ENCODE results near the gene FICD. TPM values are rescaled to one million over a fixed set of nuclear protein-coding genes. Genes with fewer than 3 reads are reported as not detected.

Gene FICD
- total and polyA plus RNA-seq, 4 donors, result 0.63 to 14.5 (median 5.1) TPM

- Histone ChIP-seq H3K9me3 (ENCODE audit: control insufficient read depth, low read length) (no peaks in the 10 kb centered on the region), H3K4me3 (ENCODE audit: low read length in 2 of 2) (no peak overlapping the region), H3K27me3 (ENCODE audit: control insufficient read depth in 1 of 2, insufficient read depth in 2 of 2, low read length in 1 of 2) (no peaks in the 10 kb centered on the region), H3K36me3 (ENCODE audit: control insufficient read depth in 1 of 2, insufficient read depth in 2 of 2, low read length in 1 of 2) (peaks cover 0 to 15% of the 10 kb centered on the region in 2 donors), H3K27ac (ENCODE audit: low read depth in 1 of 2, low read length in 2 of 2) (no peak overlapping the region), H3K4me1 (ENCODE audit: control insufficient read depth in 1 of 2, insufficient read depth in 2 of 2, low read length in 2 of 2) (no peaks in the 10 kb centered on the region)
- 34 to 48% methylated on average over 4 of the region's 4 CpGs for WGBS, 2 donors
- no peak for DNase-seq
- no peak for ATAC-seq (ENCODE audit: low FRiP score)
- intact Hi-C loops (cut with DNase I), result loop anchor here in 1 of 2 donors (5.0 kb wide), 1 partner anchor 757 kb away; the partner anchor contains the start of gene PRDM4
Observed at GRCh38 chr12:108519558-108519957, 4.5 kb downstream of the FICD start.

DNA sequence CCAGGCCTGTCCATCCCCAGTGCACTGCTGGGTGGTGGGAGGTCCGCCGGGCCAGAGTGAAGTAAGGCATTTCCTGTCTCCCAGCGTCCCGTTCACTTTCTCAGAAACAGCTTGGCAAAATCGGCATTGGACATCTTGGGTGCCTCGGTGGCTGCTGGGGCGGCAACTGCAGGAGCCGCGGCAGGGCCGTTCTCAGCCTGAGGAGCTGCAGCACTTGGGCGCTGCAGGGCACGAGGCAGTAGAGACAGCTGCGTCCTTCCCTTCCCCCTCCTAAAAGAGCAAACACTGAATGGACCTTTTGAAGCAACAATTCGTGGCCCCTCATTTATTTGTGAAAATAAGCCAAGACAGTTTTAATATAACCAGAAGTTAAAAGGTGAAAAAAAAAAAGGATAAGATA lies 8.3 kb downstream of the FICD start:
- ATAC-seq (ENCODE audit: low FRiP score) (no peak), DNase-seq (no peak)
- H3K36me3 ChIP-seq (ENCODE audit: control insufficient read depth in 1 of 2, insufficient read depth in 2 of 2, low read length in 1 of 2), result peaks cover 0 to 22% of the 10 kb centered on the region in 2 donors
- 76 to 81% methylated on average over 14 of the region's 14 CpGs for WGBS, 2 donors
- no peaks in the 10 kb centered on the region for H3K9me3 ChIP-seq (ENCODE audit: control insufficient read depth, low read length)
- no peaks in the 10 kb centered on the region for H3K27me3 ChIP-seq (ENCODE audit: control insufficient read depth in 1 of 2, insufficient read depth in 2 of 2, low read length in 1 of 2)
- no peaks in the 10 kb centered on the region for H3K4me1 ChIP-seq (ENCODE audit: control insufficient read depth in 1 of 2, insufficient read depth in 2 of 2, low read length in 2 of 2)
- intact Hi-C loops (cut with DNase I), result no loop called here
- no peak overlapping the region for H3K4me3 ChIP-seq (ENCODE audit: low read length in 2 of 2)
- H3K27ac ChIP-seq (ENCODE audit: low read depth in 1 of 2, low read length in 2 of 2), result no peak overlapping the region

DNA sequence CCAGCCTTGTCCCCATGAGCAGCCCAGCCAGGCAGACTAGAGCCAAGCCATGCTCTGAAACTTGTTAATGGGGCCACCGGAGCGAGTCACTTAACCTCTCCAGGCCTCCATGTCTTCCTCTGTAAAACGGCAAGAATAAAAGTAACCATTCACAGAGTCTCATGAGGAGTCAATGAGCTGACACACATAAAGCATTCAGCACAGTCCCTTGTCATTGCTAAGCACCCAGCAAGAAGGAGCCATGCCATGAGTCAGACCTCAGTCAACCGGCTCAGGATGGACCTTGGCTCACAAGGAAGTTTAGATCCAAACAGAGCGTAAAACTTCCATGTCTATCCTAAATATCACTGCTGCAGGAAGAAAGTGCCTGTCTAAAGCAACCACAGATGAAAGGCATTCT lies 10.6 kb downstream of the FICD start:
- no peaks in the 10 kb centered on the region for H3K4me1 ChIP-seq (ENCODE audit: control insufficient read depth in 1 of 2, insufficient read depth in 2 of 2, low read length in 2 of 2)
- H3K4me3 ChIP-seq (ENCODE audit: low read length in 2 of 2), result no peak overlapping the region
- DNase-seq, result no peak
- no peak overlapping the region for H3K27ac ChIP-seq (ENCODE audit: low read depth in 1 of 2, low read length in 2 of 2)
- H3K36me3 ChIP-seq (ENCODE audit: control insufficient read depth in 1 of 2, insufficient read depth in 2 of 2, low read length in 1 of 2), result peaks cover 2 to 18% of the 10 kb centered on the region in 2 donors
- no peak for ATAC-seq (ENCODE audit: low FRiP score)
- 82 to 88% methylated on average over 5 of the region's 5 CpGs for WGBS, 2 donors
- H3K9me3 ChIP-seq (ENCODE audit: control insufficient read depth, low read length), result no peaks in the 10 kb centered on the region
- H3K27me3 ChIP-seq (ENCODE audit: control insufficient read depth in 1 of 2, insufficient read depth in 2 of 2, low read length in 1 of 2), result no peaks in the 10 kb centered on the region
- intact Hi-C loops (cut with DNase I), result no loop called here

GRCh38 chr12:108526482-108527165 lies 11.5 kb downstream of the FICD start:
- no peak overlapping the region for H3K27ac ChIP-seq (ENCODE audit: low read depth in 1 of 2, low read length in 2 of 2)
- H3K4me1 ChIP-seq (ENCODE audit: control insufficient read depth in 1 of 2, insufficient read depth in 2 of 2, low read length in 2 of 2), result no peaks in the 10 kb centered on the region
- intact Hi-C loops (cut with DNase I), result no loop called here
- H3K9me3 ChIP-seq (ENCODE audit: control insufficient read depth, low read length), result no peaks in the 10 kb centered on the region
- ATAC-seq (ENCODE audit: low FRiP score), result no peak
- no peaks in the 10 kb centered on the region for H3K27me3 ChIP-seq (ENCODE audit: control insufficient read depth in 1 of 2, insufficient read depth in 2 of 2, low read length in 1 of 2)
- DNase-seq, result no peak
- H3K36me3 ChIP-seq (ENCODE audit: control insufficient read depth in 1 of 2, insufficient read depth in 2 of 2, low read length in 1 of 2), result peaks cover 2 to 18% of the 10 kb centered on the region in 2 donors
- no peak overlapping the region for H3K4me3 ChIP-seq (ENCODE audit: low read length in 2 of 2)
- WGBS, 2 donors, result 77 to 81% methylated on average over 10 of the region's 10 CpGs

GRCh38 chr12:108527166-108527496 lies 12.1 kb downstream of the FICD start:
- H3K36me3 ChIP-seq (ENCODE audit: control insufficient read depth in 1 of 2, insufficient read depth in 2 of 2, low read length in 1 of 2), result peaks cover 2 to 22% of the 10 kb centered on the region in 2 donors
- 85% methylated on average over 6 of the region's 6 CpGs for WGBS, 2 donors

DNA sequence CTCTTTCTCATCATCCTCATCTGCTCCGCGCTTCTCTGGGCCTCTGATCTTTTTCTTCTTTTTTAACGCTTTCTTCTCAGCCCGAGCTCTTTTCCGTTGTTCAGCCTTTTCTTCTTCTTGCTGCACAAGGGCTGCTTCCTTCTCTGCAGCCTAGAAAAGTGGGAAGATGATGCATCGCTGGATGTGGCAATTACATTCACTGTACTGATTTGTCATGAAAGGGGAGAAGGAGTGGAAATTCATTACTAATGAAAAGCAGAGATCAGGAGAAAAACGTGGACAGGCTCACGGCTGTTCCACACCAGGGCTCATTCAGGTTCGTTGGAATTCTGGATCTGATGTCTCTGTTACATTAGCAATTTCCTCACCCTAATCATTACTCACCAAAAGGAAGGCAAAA lies 15.1 kb downstream of the FICD start:
- intact Hi-C loops (cut with DNase I), result no loop called here
- Histone ChIP-seq H3K9me3 (ENCODE audit: control insufficient read depth, low read length) (no peaks in the 10 kb centered on the region), H3K27ac (ENCODE audit: low read depth in 1 of 2, low read length in 2 of 2) (no peak overlapping the region), H3K27me3 (ENCODE audit: control insufficient read depth in 1 of 2, insufficient read depth in 2 of 2, low read length in 1 of 2) (no peaks in the 10 kb centered on the region), H3K4me3 (ENCODE audit: low read length in 2 of 2) (no peak overlapping the region), H3K36me3 (ENCODE audit: control insufficient read depth in 1 of 2, insufficient read depth in 2 of 2, low read length in 1 of 2) (peaks cover 5 to 14% of the 10 kb centered on the region in 2 donors), H3K4me1 (ENCODE audit: control insufficient read depth in 1 of 2, insufficient read depth in 2 of 2, low read length in 2 of 2) (no peaks in the 10 kb centered on the region)
- DNase-seq, result no peak
- WGBS, 2 donors, result 92 to 94% methylated on average over 9 of the region's 9 CpGs
- no peak for ATAC-seq (ENCODE audit: low FRiP score)

More at GRCh38 chr12:108527166-108527496, 12.1 kb downstream of the FICD start:
- Histone ChIP-seq H3K27me3 (ENCODE audit: control insufficient read depth in 1 of 2, insufficient read depth in 2 of 2, low read length in 1 of 2) (no peaks in the 10 kb centered on the region), H3K9me3 (ENCODE audit: control insufficient read depth, low read length) (no peaks in the 10 kb centered on the region), H3K4me3 (ENCODE audit: low read length in 2 of 2) (no peak overlapping the region), H3K4me1 (ENCODE audit: control insufficient read depth in 1 of 2, insufficient read depth in 2 of 2, low read length in 2 of 2) (no peaks in the 10 kb centered on the region), H3K27ac (ENCODE audit: low read depth in 1 of 2, low read length in 2 of 2) (no peak overlapping the region)
- DNase-seq (no peak), ATAC-seq (ENCODE audit: low FRiP score) (no peak)
- intact Hi-C loops (cut with DNase I), result no loop called here

GRCh38 chr12:108531929-108532848 lies 17.1 kb downstream of the FICD start:
- Histone ChIP-seq H3K4me3 (ENCODE audit: low read length in 2 of 2) (no peak overlapping the region), H3K4me1 (ENCODE audit: control insufficient read depth in 1 of 2, insufficient read depth in 2 of 2, low read length in 2 of 2) (no peaks in the 10 kb centered on the region), H3K27me3 (ENCODE audit: control insufficient read depth in 1 of 2, insufficient read depth in 2 of 2, low read length in 1 of 2) (no peaks in the 10 kb centered on the region), H3K36me3 (ENCODE audit: control insufficient read depth in 1 of 2, insufficient read depth in 2 of 2, low read length in 1 of 2) (peaks cover 9 to 10% of the 10 kb centered on the region in 2 donors), H3K27ac (ENCODE audit: low read depth in 1 of 2, low read length in 2 of 2) (no peak overlapping the region), H3K9me3 (ENCODE audit: control insufficient read depth, low read length) (no peaks in the 10 kb centered on the region)
- intact Hi-C loops (cut with DNase I), result no loop called here
- no peak for ATAC-seq (ENCODE audit: low FRiP score)
- DNase-seq, result no peak
- WGBS, 2 donors, result 84 to 87% methylated on average over 15 of the region's 15 CpGs

GRCh38 chr12:108538146-108538545 lies 23.1 kb downstream of the FICD start:
- intact Hi-C loops (cut with DNase I), result no loop called here
- H3K36me3 ChIP-seq (ENCODE audit: control insufficient read depth in 1 of 2, insufficient read depth in 2 of 2, low read length in 1 of 2), result peaks cover 6 to 7% of the 10 kb centered on the region in 2 donors
- H3K4me3 ChIP-seq (ENCODE audit: low read length in 2 of 2), result no peak overlapping the region
- DNase-seq, result no peak
- ATAC-seq (ENCODE audit: low FRiP score), result no peak
- no peaks in the 10 kb centered on the region for H3K9me3 ChIP-seq (ENCODE audit: control insufficient read depth, low read length)
- no peaks in the 10 kb centered on the region for H3K4me1 ChIP-seq (ENCODE audit: control insufficient read depth in 1 of 2, insufficient read depth in 2 of 2, low read length in 2 of 2)
- H3K27me3 ChIP-seq (ENCODE audit: control insufficient read depth in 1 of 2, insufficient read depth in 2 of 2, low read length in 1 of 2), result no peaks in the 10 kb centered on the region
- 73 to 74% methylated on average over 6 of the region's 6 CpGs for WGBS, 2 donors
- H3K27ac ChIP-seq (ENCODE audit: low read depth in 1 of 2, low read length in 2 of 2), result no peak overlapping the region
